ENCODE measurements around the gene ZNF439.

DNA sequence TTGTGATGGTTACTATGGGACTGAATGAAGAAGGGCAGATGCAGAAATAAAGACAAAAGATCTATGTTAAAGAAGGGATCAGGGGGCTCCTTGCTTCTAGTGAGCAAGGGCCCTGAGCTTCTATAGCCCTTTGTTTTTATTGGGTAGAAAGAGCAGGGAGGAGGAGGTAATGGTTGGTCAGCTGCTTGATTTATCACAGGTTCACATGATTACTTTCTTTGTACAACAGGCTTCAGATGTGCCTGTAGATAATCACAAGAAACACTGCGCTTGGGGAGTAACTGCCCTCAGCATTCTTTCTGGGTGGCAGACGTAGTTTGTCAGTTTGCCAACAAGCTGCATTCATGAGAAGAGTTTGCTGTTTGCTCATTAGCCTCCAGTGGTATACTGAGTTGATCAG is 4.8 kb upstream of the ZNF439 start:
- TF ChIP-seq EZH2 (IDR thresholded peaks at IDR 0.05; ENCODE audit: low read length, unreplicated experiment) = no peak
- TF ChIP-seq, protein P1, sequence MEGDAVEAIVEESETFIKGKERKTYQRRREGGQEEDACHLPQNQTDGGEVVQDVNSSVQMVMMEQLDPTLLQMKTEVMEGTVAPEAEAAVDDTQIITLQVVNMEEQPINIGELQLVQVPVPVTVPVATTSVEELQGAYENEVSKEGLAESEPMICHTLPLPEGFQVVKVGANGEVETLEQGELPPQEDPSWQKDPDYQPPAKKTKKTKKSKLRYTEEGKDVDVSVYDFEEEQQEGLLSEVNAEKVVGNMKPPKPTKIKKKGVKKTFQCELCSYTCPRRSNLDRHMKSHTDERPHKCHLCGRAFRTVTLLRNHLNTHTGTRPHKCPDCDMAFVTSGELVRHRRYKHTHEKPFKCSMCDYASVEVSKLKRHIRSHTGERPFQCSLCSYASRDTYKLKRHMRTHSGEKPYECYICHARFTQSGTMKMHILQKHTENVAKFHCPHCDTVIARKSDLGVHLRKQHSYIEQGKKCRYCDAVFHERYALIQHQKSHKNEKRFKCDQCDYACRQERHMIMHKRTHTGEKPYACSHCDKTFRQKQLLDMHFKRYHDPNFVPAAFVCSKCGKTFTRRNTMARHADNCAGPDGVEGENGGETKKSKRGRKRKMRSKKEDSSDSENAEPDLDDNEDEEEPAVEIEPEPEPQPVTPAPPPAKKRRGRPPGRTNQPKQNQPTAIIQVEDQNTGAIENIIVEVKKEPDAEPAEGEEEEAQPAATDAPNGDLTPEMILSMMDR (conservative IDR thresholded peaks at IDR 0.05; ENCODE audit: low read depth, low read length) = no peak
